Activated CD8-positive, alpha-beta T cell treated with anti-CD3 and anti-CD28 coated beads for 36 hours (primary cell): ENCODE measurements around the gene PLCL2. TPM values are rescaled to one million over a fixed set of nuclear protein-coding genes. Genes with fewer than 3 reads are reported as not detected.
A peak's percentile ranks its signal among the peaks of the same experiment; 100 is the strongest.

Source experiments
- ATAC-seq: fragments of 200-7000 bp; cut with Tn5 transposase; one replicate; pipeline ENCODE4 v1.10.0; 2021; ENCODE audit warnings: mild to moderate bottlenecking, moderate library complexity
- CTCF ChIA-PET: fragments of 350-600 bp; sonication (Branson Sonifier 250); formaldehyde crosslinking; loops from one replicate; lab custom pipeline; 2021; ENCODE audit warnings: antibody characterized with exemption; lab: Charles Lee
- POLR2A ChIA-PET: fragments of 350-600 bp; sonication (Branson Sonifier 250); formaldehyde crosslinking; loops from one replicate; lab custom pipeline; 2021; ENCODE audit warnings: antibody characterized with exemption; lab: Charles Lee
- DNase-seq: peaks from one replicate; pipeline ENCODE4 v3.0.0-alpha.2; 2020
- H3K27ac Mint-ChIP-seq: one replicate; pipeline ENCODE4 v1.8.0; 2021; ENCODE audit warnings: mild to moderate bottlenecking, mixed read lengths
- H3K27me3 Mint-ChIP-seq: one replicate; pipeline ENCODE4 v1.8.0; 2021; ENCODE audit warnings: mixed read lengths
- H3K36me3 Mint-ChIP-seq: one replicate; pipeline ENCODE4 v1.8.0; 2021; ENCODE audit warnings: low read depth, mixed read lengths
- H3K4me1 Mint-ChIP-seq: one replicate; pipeline ENCODE4 v1.8.0; 2021; ENCODE audit warnings: low read depth, mixed read lengths
- H3K4me3 Mint-ChIP-seq: one replicate; pipeline ENCODE4 v1.8.0; 2021; ENCODE audit warnings: mild to moderate bottlenecking, moderate library complexity, mixed read lengths
- H3K9me3 Mint-ChIP-seq: one replicate; pipeline ENCODE4 v1.8.0; 2021; ENCODE audit warnings: mixed read lengths
- CTCF ChIP-seq: fragments of 200-600 bp; IDR thresholded peaks from one replicate; pipeline ENCODE4 v1.8.0; 2022; ENCODE audit warnings: antibody characterized with exemption, mild to moderate bottlenecking
- intact Hi-C: fragments of 100-400 bp; cut with micrococcal nuclease; formaldehyde crosslinking; loops from one replicate; pipeline ENCODE4 v1.10.0; 2022
- total RNA-seq, 2 experiments: library from RNA; stranded (reverse); gene quantifications; one replicate each; pipeline ENCODE4 v1.2.3, GENCODE V29; 2021

PLCL2 gene
- total RNA-seq, 2 experiments from 2014 or later, result 19.4 to 19.7 TPM

- Mint-ChIP-seq H3K4me1 (peaks cover 71% of the 10 kb centered on the region), H3K36me3 (no peaks in the 10 kb centered on the region), H3K27ac (peak overlapping the region; percentile 94), H3K27me3 (no peaks in the 10 kb centered on the region), H3K4me3 (peak overlapping the region; percentile 71), H3K9me3 (no peaks in the 10 kb centered on the region)
- intact Hi-C loops, result no loop called here
- peak; percentile 88 for DNase-seq
- ChIA-PET POLR2A (interaction anchor here (0.6 to 2.3 kb wide), 9 partner anchors 10 to 366 kb away, joined by 3 to 10 read pairs (median 4); partner anchors contain the start of gene PLCL2), CTCF (interaction anchor here (0.7 to 2.8 kb wide), 11 partner anchors 10 to 309 kb away, joined by 3 to 7 read pairs (median 4); partner anchors contain the start of gene PLCL2)
- ATAC-seq, result peak; percentile 93
- TF ChIP-seq CTCF, result no peak
These were observed 42.2 kb upstream of the PLCL2 start for GRCh38 chr3:16842272-16843270.

GRCh38 chr3:16844222-16844621 lies 40.5 kb upstream of the PLCL2 start:
- no peaks in the 10 kb centered on the region for H3K27me3 Mint-ChIP-seq
- ChIA-PET CTCF (interaction anchor here (1.0 to 1.9 kb wide), 4 partner anchors 29 to 307 kb away, joined by 3 to 4 read pairs (median 4); no protein-coding TSS in a partner anchor), POLR2A (interaction anchor here (0.8 to 1.3 kb wide), 2 partner anchors 64 to 178 kb away, joined by 3 to 4 read pairs; no protein-coding TSS in a partner anchor)
- no peak overlapping the region for H3K27ac Mint-ChIP-seq
- H3K9me3 Mint-ChIP-seq, result no peaks in the 10 kb centered on the region
- H3K4me1 Mint-ChIP-seq, result peaks cover 66% of the 10 kb centered on the region
- DNase-seq, result no peak
- no peak for ATAC-seq
- TF ChIP-seq CTCF, result no peak
- no peaks in the 10 kb centered on the region for H3K36me3 Mint-ChIP-seq
- intact Hi-C loops, result no loop called here
- H3K4me3 Mint-ChIP-seq, result no peak overlapping the region

- TF ChIP-seq CTCF, result no peak
- no peaks in the 10 kb centered on the region for H3K9me3 Mint-ChIP-seq
- CTCF ChIA-PET, result interaction anchor here (1.3 to 1.9 kb wide), 2 partner anchors 28 to 39 kb away, joined by 3 to 4 read pairs; no protein-coding TSS in a partner anchor
- no peaks in the 10 kb centered on the region for H3K36me3 Mint-ChIP-seq
- ATAC-seq, result no peak
- H3K4me3 Mint-ChIP-seq, result no peak overlapping the region
- H3K27me3 Mint-ChIP-seq, result no peaks in the 10 kb centered on the region
- DNase-seq, result no peak
- H3K4me1 Mint-ChIP-seq, result peaks cover 68% of the 10 kb centered on the region
- intact Hi-C loops, result loop anchor here (5.0 kb wide), 1 partner anchor 43 kb away; no protein-coding TSS in a partner anchor
- H3K27ac Mint-ChIP-seq, result no peak overlapping the region
- POLR2A ChIA-PET, result interaction anchor here (0.8 to 1.3 kb wide), 2 partner anchors 63 to 178 kb away, joined by 3 to 4 read pairs; no protein-coding TSS in a partner anchor
These were observed 40.0 kb upstream of the PLCL2 start for GRCh38 chr3:16844791-16845190.

GRCh38 chr3:16846373-16847080 lies 38.2 kb upstream of the PLCL2 start:
- POLR2A ChIA-PET, result interaction anchor here (0.9 kb wide), 1 partner anchor 38 kb away, joined by 3 read pairs; no protein-coding TSS in a partner anchor

More at GRCh38 chr3:16846373-16847080, 38.2 kb upstream of the PLCL2 start:
- DNase-seq, result no peak
- TF ChIP-seq CTCF, result no peak
- Mint-ChIP-seq H3K36me3 (no peaks in the 10 kb centered on the region), H3K27me3 (no peaks in the 10 kb centered on the region), H3K27ac (no peak overlapping the region), H3K9me3 (no peaks in the 10 kb centered on the region), H3K4me1 (peaks cover 69% of the 10 kb centered on the region), H3K4me3 (no peak overlapping the region)
- ATAC-seq, result no peak
- intact Hi-C loops, result loop anchor here (5.0 kb wide), 1 partner anchor 41 kb away; no protein-coding TSS in a partner anchor
- CTCF ChIA-PET, result interaction anchor here (0.7 to 1.5 kb wide), 2 partner anchors 26 to 38 kb away, joined by 3 read pairs; no protein-coding TSS in a partner anchor
